ENCODE measurements around the gene HSD11B1L. TPM values are rescaled to one million over a fixed set of nuclear protein-coding genes. Genes with fewer than 3 reads are reported as not detected.

Gene HSD11B1L
- total and polyA plus RNA-seq, 2 donors (not counting 1 experiment from before 2014, with no cell fraction given): 1.8 to 4.6 TPM

GRCh38 chr19:5711025-5711424, 30.2 kb downstream of the HSD11B1L start:
- ATAC-seq (ENCODE audit: low read depth) (no peak), DNase-seq (no peak)
- WGBS (ENCODE audit: insufficient coverage): 96% methylated on average over 7 of the region's 8 CpGs
- CTCF ChIA-PET: no interaction called here
- H3K4me1 Mint-ChIP-seq: peaks cover 3% of the 10 kb centered on the region
- no peak for TF ChIP-seq EZH2 (IDR thresholded peaks at IDR 0.05; ENCODE audit: borderline replicate concordance, insufficient read depth, low read depth, low read length, poor library complexity, severe bottlenecking)
- no peak for TF ChIP-seq CTCF (IDR thresholded peaks at IDR 0.05)
- H3K9me3 Mint-ChIP-seq (ENCODE audit: insufficient read depth): no peaks in the 10 kb centered on the region
- Histone ChIP-seq H3K9ac (ENCODE audit: low read length) (no peak overlapping the region), H4K20me1 (ENCODE audit: control insufficient read depth, insufficient read depth, low read length, poor library complexity, severe bottlenecking) (peaks cover 26% of the 10 kb centered on the region), H3K79me2 (ENCODE audit: control insufficient read depth, insufficient read depth, low read length) (peaks cover 12% of the 10 kb centered on the region), H3K4me1 (ENCODE audit: control insufficient read depth in 2 of 2, insufficient read depth in 2 of 2, low read length in 2 of 2) (no peaks in the 10 kb centered on the region), H3K4me3 (ENCODE audit: control extremely low read depth in 1 of 5, extremely low read depth in 1 of 5, insufficient read depth in 1 of 5, low read depth in 2 of 5, low read length in 4 of 5) (no peak overlapping the region), H3K4me2 (replicated peaks; ENCODE audit: low read depth, low read length, poor library complexity, severe bottlenecking) (no peak overlapping the region), H3K27ac (ENCODE audit: low read length in 2 of 2) (no peak overlapping the region), H3K9me3 (ENCODE audit: control extremely low read depth in 1 of 3, control insufficient read depth in 2 of 3, insufficient read depth in 1 of 3, low read length in 2 of 3) (no peaks in the 10 kb centered on the region), H3K27me3 (replicated peaks in 1 of 4; ENCODE audit: control extremely low read depth in 1 of 4, control insufficient read depth in 3 of 4, insufficient read depth in 4 of 4, low read length in 3 of 4) (no peaks in the 10 kb centered on the region), H3K36me3 (replicated peaks in 1 of 2; ENCODE audit: control extremely low read depth in 1 of 2, control insufficient read depth in 1 of 2, extremely low read depth in 1 of 2, insufficient read depth in 2 of 2, low read length in 1 of 2) (peaks cover 0 to 48% of the 10 kb centered on the region in 2 experiments), H2AFZ (ENCODE audit: insufficient read depth, low read depth, low read length, poor library complexity, severe bottlenecking) (no peak overlapping the region)
- no peak overlapping the region for H3K4me3 Mint-ChIP-seq
- no peak overlapping the region for H3K27ac Mint-ChIP-seq
- POLR2A ChIA-PET: no interaction called here
- H3K27me3 Mint-ChIP-seq: no peaks in the 10 kb centered on the region
- intact Hi-C loops (cut with micrococcal nuclease): no loop called here

GRCh38 chr19:5711713-5712161, 30.9 kb downstream of the HSD11B1L start:
- peaks cover 3% of the 10 kb centered on the region for H3K4me1 Mint-ChIP-seq
- Histone ChIP-seq H4K20me1 (ENCODE audit: control insufficient read depth, insufficient read depth, low read length, poor library complexity, severe bottlenecking) (peaks cover 26% of the 10 kb centered on the region), H3K4me3 (ENCODE audit: control extremely low read depth in 1 of 5, extremely low read depth in 1 of 5, insufficient read depth in 1 of 5, low read depth in 2 of 5, low read length in 4 of 5) (no peak overlapping the region), H3K79me2 (ENCODE audit: control insufficient read depth, insufficient read depth, low read length) (peaks cover 18% of the 10 kb centered on the region), H3K36me3 (replicated peaks in 1 of 2; ENCODE audit: control extremely low read depth in 1 of 2, control insufficient read depth in 1 of 2, extremely low read depth in 1 of 2, insufficient read depth in 2 of 2, low read length in 1 of 2) (peaks cover 0 to 42% of the 10 kb centered on the region in 2 experiments), H3K4me1 (ENCODE audit: control insufficient read depth in 2 of 2, insufficient read depth in 2 of 2, low read length in 2 of 2) (no peaks in the 10 kb centered on the region), H3K27ac (ENCODE audit: low read length in 2 of 2) (no peak overlapping the region), H2AFZ (ENCODE audit: insufficient read depth, low read depth, low read length, poor library complexity, severe bottlenecking) (no peak overlapping the region), H3K9me3 (ENCODE audit: control extremely low read depth in 1 of 3, control insufficient read depth in 2 of 3, insufficient read depth in 1 of 3, low read length in 2 of 3) (no peaks in the 10 kb centered on the region), H3K4me2 (replicated peaks; ENCODE audit: low read depth, low read length, poor library complexity, severe bottlenecking) (no peak overlapping the region), H3K27me3 (replicated peaks in 1 of 4; ENCODE audit: control extremely low read depth in 1 of 4, control insufficient read depth in 3 of 4, insufficient read depth in 4 of 4, low read length in 3 of 4) (no peaks in the 10 kb centered on the region), H3K9ac (ENCODE audit: low read length) (no peak overlapping the region)
- no peak overlapping the region for H3K4me3 Mint-ChIP-seq
- H3K27ac Mint-ChIP-seq: no peak overlapping the region
- no peaks in the 10 kb centered on the region for H3K9me3 Mint-ChIP-seq (ENCODE audit: insufficient read depth)
- CTCF ChIA-PET: interaction anchor here (0.7 to 1.2 kb wide), 2 partner anchors 9 to 25 kb away, joined by 3 read pairs; partner anchors contain the start of gene CATSPERD
- WGBS (ENCODE audit: insufficient coverage): 96% methylated on average over 25 of the region's 25 CpGs
- TF ChIP-seq CTCF (IDR thresholded peaks at IDR 0.05) (no peak), EZH2 (IDR thresholded peaks at IDR 0.05; ENCODE audit: borderline replicate concordance, insufficient read depth, low read depth, low read length, poor library complexity, severe bottlenecking) (no peak)
- POLR2A ChIA-PET: no interaction called here
- DNase-seq (no peak), ATAC-seq (ENCODE audit: low read depth) (no peak)
- no peaks in the 10 kb centered on the region for H3K27me3 Mint-ChIP-seq
- intact Hi-C loops (cut with micrococcal nuclease): no loop called here
